GM12878 (cell line): ENCODE measurements around the gene STARD4. TPM values are rescaled to one million over a fixed set of nuclear protein-coding genes. Genes with fewer than 3 reads are reported as not detected.
A peak's percentile ranks its signal among the peaks of the same experiment; 100 is the strongest.

Source experiments
- ATAC-seq: fragments of 200-7000 bp; cut with Tn5 transposase; 3 replicates; pipeline ENCODE4 v1.9.1; 2020; ENCODE audit warnings: mild to moderate bottlenecking, moderate library complexity
- BruUV-seq: library from RNA; stranded (reverse); fragments of 400-500 nt; replicated peaks from 2 replicates; lab custom pipeline; 2021; lab: Mats Ljungman, UMichigan
- CTCF ChIA-PET: fragments of 300-600 bp; sonication (Branson Sonifier 250); formaldehyde crosslinking; extraction: SDS; loops from one replicate; lab custom pipeline; 2021; ENCODE audit warnings: inconsistent platforms; lab: Yijun Ruan, JAX
- POLR2A ChIA-PET: fragments of 350-600 bp; formaldehyde crosslinking; extraction: SDS; loops from one replicate; lab custom pipeline; 2021; ENCODE audit warnings: inconsistent platforms; lab: Charles Lee
- RAD21 ChIA-PET: fragments of 300-600 bp; sonication (Branson Sonifier 250); formaldehyde crosslinking; loops from one replicate; lab custom pipeline; 2023; ENCODE audit warnings: antibody characterized with exemption; ENCODE audit not compliant: unreplicated experiment; lab: Charles Lee
- SMC1A ChIA-PET: fragments of 300-600 bp; sonication (Branson Sonifier 250); formaldehyde crosslinking; loops from one replicate; lab custom pipeline; 2023; ENCODE audit not compliant: unreplicated experiment, uncharacterized antibody; lab: Charles Lee
- DNase-seq: peaks from one replicate; pipeline ENCODE4 v3.0.0-alpha.2; 2011; ENCODE audit warnings: low read depth, low spot score
- FAIRE-seq: peaks from 3 replicates; lab custom pipeline; 2011; peaks lifted over from hg19 to GRCh38; lab: Jason Lieb, UNC
- H2AFZ ChIP-seq: 2 replicates; pipeline ENCODE4 v1.6.0; 2011; ENCODE audit warnings: low read depth, low read length, control low read depth; ENCODE audit not compliant: control insufficient read depth
- H3K27ac ChIP-seq: 2 replicates; pipeline ENCODE4 v1.5.1; 2011; ENCODE audit warnings: control low read depth; ENCODE audit not compliant: control insufficient read depth, insufficient read depth
- H3K27me3 ChIP-seq, 2 experiments: replicated peaks in 1 of 2; 2 replicates each; pipeline versions ENCODE4 v1.6.0 to v1.6.1; 2011; ENCODE audit warnings: low read length in 1 of 2; ENCODE audit not compliant: control insufficient read depth in 2 of 2, insufficient read depth in 2 of 2
- H3K36me3 ChIP-seq, 2 experiments: 2 replicates each; pipeline ENCODE4 v1.5.1; 2011; ENCODE audit warnings: low read length in 1 of 2; ENCODE audit not compliant: control insufficient read depth in 2 of 2, insufficient read depth in 2 of 2
- H3K4me1 ChIP-seq: 2 replicates; pipeline ENCODE4 v1.6.1; 2011; ENCODE audit warnings: mild to moderate bottlenecking, low read length, moderate library complexity, mixed read lengths; ENCODE audit not compliant: control insufficient read depth, insufficient read depth
- H3K4me2 ChIP-seq: 2 replicates; pipeline ENCODE4 v1.6.0; 2011; ENCODE audit warnings: control low read depth; ENCODE audit not compliant: control insufficient read depth, insufficient read depth
- H3K4me3 ChIP-seq: fragments of 200-600 bp; sonication (generic); 2 replicates; pipeline ENCODE4 v1.5.1; 2016
- H3K79me2 ChIP-seq: 2 replicates; pipeline ENCODE4 v1.6.0; 2011; ENCODE audit warnings: low read length; ENCODE audit not compliant: control insufficient read depth, insufficient read depth
- H3K9ac ChIP-seq: 2 replicates; pipeline ENCODE4 v1.8.0; 2011; ENCODE audit warnings: low read length, control low read depth, mixed read lengths; ENCODE audit not compliant: control insufficient read depth, insufficient read depth
- H3K9me3 ChIP-seq: replicated peaks from 3 replicates; pipeline ENCODE4 v1.5.1; 2011; ENCODE audit warnings: mild to moderate bottlenecking, low read length; ENCODE audit not compliant: control insufficient read depth, insufficient read depth
- H4K20me1 ChIP-seq: 2 replicates; pipeline ENCODE4 v1.6.0; 2011; ENCODE audit not compliant: control insufficient read depth, insufficient read depth
- MXI1 ChIP-seq: fragments of 150-350 bp; IDR thresholded peaks from 2 replicates; pipeline ENCODE4 v1.6.1; 2011; ENCODE audit warnings: low read depth, mild to moderate bottlenecking, inconsistent platforms, low read length, improper control_type of control experiment
- NFIC ChIP-seq: IDR thresholded peaks from 2 replicates; pipeline ENCODE4 v1.6.1; 2012; ENCODE audit warnings: low read depth, mild to moderate bottlenecking, inconsistent platforms, low read length, moderate library complexity
- SIX5 ChIP-seq: IDR thresholded peaks from 2 replicates; pipeline ENCODE4 v1.6.1; 2011; ENCODE audit warnings: mild to moderate bottlenecking, low read depth, low read length, moderate library complexity; ENCODE audit not compliant: severe bottlenecking
- SMAD1 ChIP-seq: fragments of 450-650 bp; IDR thresholded peaks from 2 replicates; pipeline ENCODE4 v1.6.1; 2018; ENCODE audit warnings: mild to moderate bottlenecking, low read depth; ENCODE audit not compliant: partially characterized antibody
- WGBS: methylation state at CpG from one replicate; pipeline ENCODE4 v1.1.6; 2016; ENCODE audit warnings: low lambda C conversion rate; ENCODE audit not compliant: insufficient replicate concordance, insufficient coverage; ENCODE audit errors: missing lambda C conversion rate; 5-methylcytosine and 5-hydroxymethylcytosine counted together
- in situ Hi-C: fragments of 300-500 bp; cut with MboI; formaldehyde crosslinking; loops from 9 replicates; pipeline ENCODE4 v1.14.3; 2018; ENCODE audit warnings: mixed read lengths
- intact Hi-C: fragments of 100-400 bp; cut with micrococcal nuclease; formaldehyde crosslinking; loops from one replicate; pipeline ENCODE4 v1.14.2; 2022; ENCODE audit not compliant: unreplicated experiment
- polyA plus RNA-seq, 11 experiments: library from polyadenylated mRNA; depleted of rRNA in 4 of 11; unstranded in 6 of 11; stranded (reverse) in 5 of 11; fragments of >200 nt; fragmentation: Nextera tagmentation in 4 of 11; fragmentation: Illumina TruSeq in 1 of 11; extraction: Ambion mirVana in 4 of 11; extraction: Trizol in 1 of 11; gene quantifications; 1 replicate in 1 of 11; 2 replicates in 10 of 11; pipeline versions ENCODE4 v1.2.1 to v1.2.3, GENCODE V29; 2011 to 2016; ENCODE audit warnings: inconsistent platforms in 2 of 11, missing spikeins in 2 of 11, low read depth in 1 of 11
- total RNA-seq, 4 experiments: library from RNA; depleted of rRNA in 3 of 4; stranded (reverse); fragments of >200 nt in 3 of 4; fragmentation: Illumina TruSeq in 1 of 4; extraction: Trizol in 1 of 4; gene quantifications; 2 replicates each; pipeline versions ENCODE4 v1.2.1 to v1.2.3, GENCODE V29; 2013 to 2021
- TF ChIP-seq, protein P1 (sequence below): IDR thresholded peaks from 2 replicates; pipeline ENCODE4 v1.6.1; 2012; ENCODE audit warnings: improper control_type of control experiment, low read depth, low read length; ENCODE audit not compliant: insufficient replicate concordance

The STARD4 gene
- total and polyA plus RNA-seq, 10 of the 15 experiments (the other 5 are each of a cell fraction or from before 2014, with no cell fraction given): 41.9 to 190 (median 71.6) TPM

DNA sequence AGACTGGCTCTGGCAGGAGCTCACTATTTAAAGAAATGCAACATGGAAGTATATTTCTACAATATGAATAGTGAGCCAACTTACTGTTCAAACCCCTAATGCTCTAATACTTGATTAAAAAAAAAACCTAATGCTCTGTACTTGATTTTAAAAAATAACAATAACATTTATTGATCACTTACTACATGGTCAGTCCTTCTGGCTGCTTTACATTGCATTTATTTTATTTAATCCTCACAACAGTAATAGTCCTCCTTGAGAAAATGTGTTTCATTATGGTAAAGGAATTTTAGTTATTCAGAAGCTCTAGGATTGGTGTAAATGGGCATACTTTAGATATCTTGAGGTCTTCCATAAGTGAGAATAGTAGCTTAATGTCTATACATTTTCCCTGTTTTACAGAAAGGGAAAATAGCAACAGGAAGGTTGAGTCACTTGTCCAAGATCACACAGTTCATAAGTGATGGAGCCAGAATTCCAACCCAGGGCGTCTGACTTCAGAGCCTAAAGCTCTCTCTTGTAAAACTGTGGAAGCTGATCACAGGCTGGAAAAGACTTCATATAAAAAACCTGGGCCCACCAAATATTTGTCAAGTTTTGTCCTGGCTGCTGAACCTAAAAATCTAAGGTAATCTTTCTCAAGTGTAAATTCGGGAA lies 1.0 kb downstream of the STARD4 start:
- ATAC-seq (no peak), FAIRE-seq (no peak), DNase-seq (no peak)
- WGBS: 3% methylated on average over 2 of the region's 2 CpGs
- peak overlapping the region; percentile 87 for H3K4me2 ChIP-seq
- TF ChIP-seq MXI1 (peak; percentile 49; the same call in 1 of the 2 replicates), NFIC (0 out of 2 replicates have a peak, but pooled peaks have one; percentile 19), SIX5 (no peak), SMAD1 (peak; percentile 5)
- TF ChIP-seq, protein P1, sequence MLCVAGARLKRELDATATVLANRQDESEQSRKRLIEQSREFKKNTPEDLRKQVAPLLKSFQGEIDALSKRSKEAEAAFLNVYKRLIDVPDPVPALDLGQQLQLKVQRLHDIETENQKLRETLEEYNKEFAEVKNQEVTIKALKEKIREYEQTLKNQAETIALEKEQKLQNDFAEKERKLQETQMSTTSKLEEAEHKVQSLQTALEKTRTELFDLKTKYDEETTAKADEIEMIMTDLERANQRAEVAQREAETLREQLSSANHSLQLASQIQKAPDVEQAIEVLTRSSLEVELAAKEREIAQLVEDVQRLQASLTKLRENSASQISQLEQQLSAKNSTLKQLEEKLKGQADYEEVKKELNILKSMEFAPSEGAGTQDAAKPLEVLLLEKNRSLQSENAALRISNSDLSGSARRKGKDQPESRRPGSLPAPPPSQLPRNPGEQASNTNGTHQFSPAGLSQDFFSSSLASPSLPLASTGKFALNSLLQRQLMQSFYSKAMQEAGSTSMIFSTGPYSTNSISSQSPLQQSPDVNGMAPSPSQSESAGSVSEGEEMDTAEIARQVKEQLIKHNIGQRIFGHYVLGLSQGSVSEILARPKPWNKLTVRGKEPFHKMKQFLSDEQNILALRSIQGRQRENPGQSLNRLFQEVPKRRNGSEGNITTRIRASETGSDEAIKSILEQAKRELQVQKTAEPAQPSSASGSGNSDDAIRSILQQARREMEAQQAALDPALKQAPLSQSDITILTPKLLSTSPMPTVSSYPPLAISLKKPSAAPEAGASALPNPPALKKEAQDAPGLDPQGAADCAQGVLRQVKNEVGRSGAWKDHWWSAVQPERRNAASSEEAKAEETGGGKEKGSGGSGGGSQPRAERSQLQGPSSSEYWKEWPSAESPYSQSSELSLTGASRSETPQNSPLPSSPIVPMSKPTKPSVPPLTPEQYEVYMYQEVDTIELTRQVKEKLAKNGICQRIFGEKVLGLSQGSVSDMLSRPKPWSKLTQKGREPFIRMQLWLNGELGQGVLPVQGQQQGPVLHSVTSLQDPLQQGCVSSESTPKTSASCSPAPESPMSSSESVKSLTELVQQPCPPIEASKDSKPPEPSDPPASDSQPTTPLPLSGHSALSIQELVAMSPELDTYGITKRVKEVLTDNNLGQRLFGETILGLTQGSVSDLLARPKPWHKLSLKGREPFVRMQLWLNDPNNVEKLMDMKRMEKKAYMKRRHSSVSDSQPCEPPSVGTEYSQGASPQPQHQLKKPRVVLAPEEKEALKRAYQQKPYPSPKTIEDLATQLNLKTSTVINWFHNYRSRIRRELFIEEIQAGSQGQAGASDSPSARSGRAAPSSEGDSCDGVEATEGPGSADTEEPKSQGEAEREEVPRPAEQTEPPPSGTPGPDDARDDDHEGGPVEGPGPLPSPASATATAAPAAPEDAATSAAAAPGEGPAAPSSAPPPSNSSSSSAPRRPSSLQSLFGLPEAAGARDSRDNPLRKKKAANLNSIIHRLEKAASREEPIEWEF: peak; percentile 30
- H4K20me1 ChIP-seq: no peaks in the 10 kb centered on the region; the same call in 1 of the 2 replicates
- H3K4me3 ChIP-seq: peak overlapping the region; percentile 85
- H3K27me3 ChIP-seq: no peaks in the 10 kb centered on the region
- TSS peak; percentile 57 for BruUV-seq
- H2AFZ ChIP-seq: no peak overlapping the region; the same call in 1 of the 2 replicates
- ChIA-PET CTCF (interaction anchor here (0.7 to 3.6 kb wide), 7 partner anchors 9 to 635 kb away, joined by 3 to 29 read pairs (median 3); no protein-coding TSS in a partner anchor), SMC1A (interaction anchor here (0.8 to 7.5 kb wide), 17 partner anchors 12 to 418 kb away, joined by 3 to 49 read pairs (median 4); no protein-coding TSS in a partner anchor), POLR2A (interaction anchor here (0.6 to 2.4 kb wide), 10 partner anchors 10 to 1479 kb away, joined by 3 to 10 read pairs (median 6); partner anchors contain the start of gene CAMK4), RAD21 (interaction anchor here (0.9 to 4.1 kb wide), 13 partner anchors 11 to 650 kb away, joined by 3 to 21 read pairs (median 4); partner anchors contain the start of gene NREP)
- intact Hi-C loops: loop anchor here (5.0 to 10.0 kb wide), 3 partner anchors 284 to 1013 kb away; no protein-coding TSS in a partner anchor
- H3K4me1 ChIP-seq: no peaks in the 10 kb centered on the region
- H3K36me3 ChIP-seq: peaks cover 0 to 2% of the 10 kb centered on the region in 2 experiments; a peak in 1 of 4 replicates
- no peaks in the 10 kb centered on the region for H3K9me3 ChIP-seq
- peaks cover 63% of the 10 kb centered on the region for H3K79me2 ChIP-seq
- peak overlapping the region; percentile 97 for H3K27ac ChIP-seq
- peak overlapping the region; percentile 94 for H3K9ac ChIP-seq
- in situ Hi-C loops: loop anchor here (25.0 kb wide), 2 partner anchors 774 to 1451 kb away; partner anchors contain the start of genes SLC25A46 and TMEM232
